GM21528 (cell line): Measurements from ENCODE around the gene SCP2D1.

Experiments
- ATAC-seq: cut with Tn5 transposase; IDR thresholded peaks from one replicate; pipeline ENCODE4 v1.9.1; 2021; ENCODE audit warnings: mild to moderate bottlenecking, moderate library complexity; ENCODE audit not compliant: unreplicated experiment, low FRiP score

The SCP2D1 gene

DNA sequence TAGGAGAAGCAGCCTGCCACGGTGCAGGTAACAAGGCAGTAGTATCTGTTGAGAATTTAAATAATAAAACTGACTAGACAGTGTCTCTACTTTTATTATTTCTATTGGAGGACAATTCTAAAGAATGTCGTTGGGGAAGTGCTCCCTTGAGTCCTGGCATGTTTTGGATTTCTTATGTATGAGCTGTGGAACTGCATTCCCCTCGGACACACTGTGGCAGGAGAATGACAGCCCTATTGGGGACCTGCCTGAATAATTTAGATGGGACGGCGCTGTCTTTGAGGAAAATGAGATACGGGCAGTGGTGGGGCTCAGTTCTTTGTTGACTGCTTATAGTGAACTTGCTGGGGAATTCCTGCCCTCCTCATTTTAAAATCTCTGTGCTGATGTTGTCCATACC is 2.4 kb upstream of the SCP2D1 start:
- no peak for ATAC-seq

GRCh38 chr20:18811904-18812303 is 1.7 kb upstream of the SCP2D1 start:
- ATAC-seq, result no peak

- ATAC-seq, result no peak
These were observed 1.8 kb downstream of the SCP2D1 start for GRCh38 chr20:18815194-18815942.

- ATAC-seq, result no peak
These were observed 9.2 kb downstream of the SCP2D1 start for GRCh38 chr20:18822832-18823231.

GRCh38 chr20:18831830-18832499 is 18.4 kb downstream of the SCP2D1 start:
- ATAC-seq, result no peak

DNA sequence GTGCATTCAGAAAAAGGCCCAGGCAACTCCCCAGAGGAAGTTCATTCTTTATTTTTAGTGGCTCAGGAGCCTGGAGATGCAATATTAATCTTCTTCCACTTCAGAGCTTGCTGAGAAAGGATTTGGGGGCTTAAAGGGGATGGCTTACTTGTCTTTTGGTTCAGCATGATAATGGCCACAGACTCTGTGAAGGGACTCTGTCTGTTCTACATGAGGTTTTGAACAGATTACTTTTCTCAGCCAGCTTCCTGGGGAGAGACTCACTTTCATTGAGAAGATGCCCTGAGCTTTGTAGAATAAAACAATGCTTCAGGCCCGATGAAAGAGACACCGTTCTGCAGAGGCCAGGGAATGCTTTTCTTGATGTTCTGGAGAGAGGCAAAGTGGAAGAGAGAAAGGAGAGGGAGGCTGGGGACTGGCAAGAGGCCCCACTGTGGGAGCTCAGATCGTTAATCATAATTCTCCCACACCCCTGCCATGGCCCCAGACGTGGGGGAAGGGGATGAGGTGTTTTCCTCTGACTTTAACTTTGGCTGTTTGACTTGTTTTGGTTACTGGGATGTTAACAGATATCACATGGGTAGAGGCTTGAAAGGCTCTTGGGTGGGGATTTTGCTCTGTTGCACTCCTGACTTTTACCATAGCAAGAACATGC is 19.1 kb downstream of the SCP2D1 start:
- ATAC-seq, result no peak

DNA sequence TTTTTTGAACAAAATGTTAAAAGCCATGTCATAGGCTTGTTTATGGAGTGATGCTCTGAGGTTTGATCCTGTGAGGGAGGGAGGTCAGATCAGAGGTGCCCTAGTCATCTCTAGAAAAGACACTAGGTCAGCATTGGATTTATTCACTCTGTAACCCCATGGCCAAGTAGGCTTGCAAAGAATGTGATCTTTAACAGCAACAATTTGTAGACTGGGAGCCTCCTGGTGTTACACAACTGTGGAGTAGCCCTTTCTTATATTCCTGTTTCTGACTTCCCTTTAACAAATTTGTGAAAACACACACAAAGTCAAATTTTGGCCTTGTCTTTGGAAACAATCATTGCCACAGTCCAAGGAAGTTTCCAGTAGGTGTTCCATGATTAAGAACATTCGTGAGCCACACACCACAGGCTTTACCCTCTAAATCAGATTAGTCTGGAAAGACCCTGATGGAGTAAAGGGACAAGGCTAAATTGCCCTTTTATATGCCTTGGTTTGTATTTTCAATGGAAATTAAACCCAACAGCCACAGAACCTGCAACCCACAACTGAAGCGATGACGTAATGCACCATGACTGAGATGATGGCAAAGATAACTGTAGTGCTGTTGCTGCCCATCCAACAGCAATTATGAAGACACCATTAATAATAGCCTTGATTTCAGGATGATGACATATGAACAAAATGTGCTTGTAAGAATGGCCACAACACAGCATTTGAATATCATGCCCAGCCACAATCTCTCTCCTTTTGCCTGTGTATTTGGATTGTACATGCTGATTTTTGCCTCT is 22.1 kb downstream of the SCP2D1 start:
- ATAC-seq, result no peak

DNA sequence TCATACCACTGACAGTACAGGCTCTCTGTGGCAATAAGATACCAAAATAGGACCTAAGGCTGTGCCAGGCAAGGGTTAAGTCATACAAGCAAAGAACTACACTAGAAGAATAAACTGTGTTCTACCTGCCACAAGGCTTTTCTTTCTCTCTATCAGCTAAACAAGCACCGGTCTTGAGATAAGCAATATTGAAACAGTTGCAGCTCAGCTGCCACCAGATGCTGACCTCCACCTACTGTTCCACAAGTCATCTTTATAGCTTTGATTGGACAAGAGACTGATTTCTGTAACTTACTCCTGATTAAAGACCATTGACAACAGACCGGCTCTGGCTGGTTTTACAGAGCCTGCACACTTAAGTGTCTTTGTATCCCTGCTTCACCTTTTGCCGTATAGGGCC is 24.1 kb downstream of the SCP2D1 start:
- no peak for ATAC-seq

DNA sequence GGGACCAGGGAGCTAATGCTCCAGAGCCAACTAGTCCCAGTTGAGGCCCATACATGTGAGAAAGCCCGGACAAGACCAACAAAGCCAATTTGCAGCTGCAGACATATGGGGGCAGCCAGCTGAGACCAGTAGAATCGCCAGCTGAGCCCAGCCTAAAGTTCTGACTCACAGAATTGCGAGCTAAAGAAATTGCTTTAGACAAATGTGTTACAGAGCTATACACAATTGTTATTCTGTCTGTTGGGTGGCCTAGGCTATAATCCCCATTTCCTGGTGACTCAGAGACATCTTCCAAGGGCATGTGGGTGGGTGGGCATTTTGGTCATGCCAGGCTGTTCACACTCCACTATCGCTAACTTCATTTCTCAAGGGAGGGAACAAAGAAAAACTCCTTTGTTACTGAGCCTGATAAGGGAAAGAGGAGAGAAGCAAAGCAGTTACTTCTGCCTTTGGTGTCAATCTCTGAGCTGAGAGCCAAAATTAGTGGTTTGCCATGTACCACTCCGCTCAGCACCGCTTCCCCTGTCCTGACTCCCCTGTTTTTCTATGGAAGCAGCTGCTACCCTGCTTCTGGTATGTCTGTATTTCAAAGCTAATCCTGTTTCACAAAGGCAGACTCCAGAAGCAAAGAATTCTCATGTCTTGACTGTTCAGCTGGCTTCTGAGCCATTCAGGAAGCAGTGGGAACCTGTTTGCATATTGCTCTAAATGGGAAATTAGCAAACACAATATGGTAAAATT is 26.1 kb downstream of the SCP2D1 start:
- ATAC-seq, result no peak

DNA sequence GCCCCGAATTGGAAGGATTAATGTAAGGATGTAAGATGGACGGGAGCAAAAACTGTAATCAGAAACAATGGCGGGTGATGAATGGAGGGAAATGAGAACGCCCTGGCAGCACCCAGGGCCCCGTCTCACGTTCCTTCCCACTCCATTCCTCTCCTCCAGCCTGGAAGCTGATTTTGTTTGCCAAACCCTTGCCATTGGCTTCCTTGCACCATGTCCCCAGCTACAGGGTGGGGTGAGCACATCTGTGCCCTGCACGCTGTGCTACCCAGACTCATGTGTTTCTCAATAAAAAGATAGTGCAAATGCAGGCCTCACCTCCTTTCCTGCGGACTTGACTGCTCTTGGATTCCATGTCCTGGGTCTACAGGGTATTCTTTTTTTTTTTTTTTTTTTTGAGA is 26.7 kb downstream of the SCP2D1 start:
- ATAC-seq, result no peak

DNA sequence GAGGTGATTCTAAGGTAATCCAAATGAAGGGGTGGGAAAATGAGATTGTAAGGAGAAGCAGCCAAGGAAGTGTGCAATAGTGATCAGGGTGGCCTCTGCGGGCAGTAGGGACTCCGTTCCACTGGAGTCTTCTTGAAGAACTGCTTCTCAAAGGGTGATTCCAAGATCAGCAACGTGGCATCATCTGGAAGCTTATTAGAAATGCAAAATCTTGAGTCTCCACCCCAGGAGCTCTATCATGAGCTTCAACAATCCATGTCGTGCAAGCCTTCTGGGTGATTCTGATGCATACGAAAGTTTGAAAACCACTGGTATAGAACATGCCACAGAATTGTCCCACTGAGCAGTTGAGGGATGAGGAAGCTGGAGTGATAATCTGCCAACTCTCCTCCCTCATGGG is 31.4 kb downstream of the SCP2D1 start:
- ATAC-seq, result no peak

- ATAC-seq, result no peak
These were observed 33.7 kb downstream of the SCP2D1 start for GRCh38 chr20:18847226-18847755.

DNA sequence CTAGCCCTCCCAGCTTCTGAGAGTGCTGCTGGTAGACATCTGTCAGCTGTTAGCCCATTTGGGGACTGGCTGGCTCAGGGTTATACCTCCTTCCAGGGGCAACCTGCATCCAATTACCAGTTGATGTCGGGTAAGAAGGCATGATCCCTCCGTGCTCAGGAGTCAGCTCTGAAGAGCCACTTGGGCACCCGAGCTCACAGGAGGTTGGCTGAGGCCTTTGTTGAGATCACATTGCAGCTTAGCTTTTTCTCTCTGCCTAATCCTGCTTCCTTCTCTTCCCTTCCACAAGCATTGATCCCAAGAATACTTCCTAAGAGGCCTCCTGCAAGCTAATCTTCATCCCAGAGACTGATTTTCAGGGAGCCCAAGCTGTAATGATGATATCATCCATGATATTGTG is 35.5 kb downstream of the SCP2D1 start:
- no peak for ATAC-seq

DNA sequence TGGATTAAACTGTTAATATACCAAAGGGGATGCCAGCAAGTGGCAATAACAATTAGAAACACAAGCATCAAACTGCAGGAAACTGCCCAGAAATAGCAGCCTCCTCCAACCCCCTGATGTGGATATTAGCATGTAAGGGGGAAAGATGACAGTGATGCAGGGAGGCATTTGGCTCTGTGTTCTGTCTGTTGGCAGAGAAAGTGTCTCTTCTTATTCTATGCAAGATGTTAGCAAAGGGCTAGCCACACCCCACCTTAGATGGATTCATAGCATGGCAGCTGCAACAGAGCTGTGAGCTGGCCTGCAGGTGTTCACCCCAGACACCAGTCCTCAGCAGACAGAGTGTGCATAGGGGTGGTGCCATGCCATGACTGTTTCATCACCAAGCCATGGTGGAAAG is 38.0 kb downstream of the SCP2D1 start:
- no peak for ATAC-seq

GRCh38 chr20:18852318-18852717 is 38.7 kb downstream of the SCP2D1 start:
- no peak for ATAC-seq

GRCh38 chr20:18853216-18853615 is 39.6 kb downstream of the SCP2D1 start:
- ATAC-seq, result no peak

DNA sequence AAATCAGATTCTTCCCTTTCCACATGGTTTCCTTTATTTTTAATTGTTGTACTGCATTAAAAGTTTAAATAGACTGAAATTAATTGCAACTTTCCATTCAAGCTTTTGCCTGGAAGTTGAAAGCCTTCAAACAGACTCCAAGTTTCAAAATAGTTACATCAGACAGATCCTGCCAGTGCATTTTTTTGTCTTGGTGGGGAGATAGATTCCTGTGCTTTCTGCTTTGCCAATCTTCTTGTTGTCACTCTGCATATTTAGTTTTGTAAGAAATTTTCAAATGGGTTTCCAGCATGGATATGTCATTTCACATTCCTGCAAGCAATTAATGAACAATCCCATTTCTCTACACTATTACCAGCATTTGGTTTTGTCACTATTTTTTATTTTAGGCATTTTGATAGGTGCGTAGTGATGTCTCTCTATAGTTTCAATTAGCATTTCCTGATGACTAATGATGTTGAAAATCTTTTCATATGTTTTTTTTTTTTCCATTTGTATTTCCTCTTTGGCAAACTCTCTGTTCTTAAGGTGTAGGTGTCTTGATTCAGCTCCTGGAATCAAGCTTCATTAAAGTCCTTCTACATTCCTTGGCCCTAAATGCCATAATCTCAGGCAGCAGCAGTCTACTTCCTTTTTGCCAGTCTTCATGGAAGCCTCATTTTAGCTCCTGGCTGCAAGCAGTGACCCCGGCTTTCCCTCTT is 40.5 kb downstream of the SCP2D1 start:
- no peak for ATAC-seq

DNA sequence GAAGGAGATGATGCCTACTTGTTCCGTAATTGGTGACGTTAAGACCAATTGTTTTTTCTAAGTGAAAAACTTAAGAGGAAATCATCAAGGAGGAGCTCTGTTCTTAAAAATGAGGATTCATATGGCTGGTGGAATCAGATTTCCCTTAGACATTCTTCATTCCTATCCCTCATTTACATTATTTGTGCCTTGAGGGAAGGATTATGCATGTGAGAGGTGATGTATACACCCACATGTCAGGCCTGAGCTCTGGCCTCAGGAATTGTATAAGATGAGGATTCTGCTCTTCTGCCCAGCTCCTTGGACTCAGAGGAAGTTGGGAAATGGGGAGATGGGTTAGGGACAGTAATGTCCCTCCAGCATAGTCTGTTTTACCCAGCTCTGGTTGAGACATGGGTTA is 42.3 kb downstream of the SCP2D1 start:
- ATAC-seq, result no peak

DNA sequence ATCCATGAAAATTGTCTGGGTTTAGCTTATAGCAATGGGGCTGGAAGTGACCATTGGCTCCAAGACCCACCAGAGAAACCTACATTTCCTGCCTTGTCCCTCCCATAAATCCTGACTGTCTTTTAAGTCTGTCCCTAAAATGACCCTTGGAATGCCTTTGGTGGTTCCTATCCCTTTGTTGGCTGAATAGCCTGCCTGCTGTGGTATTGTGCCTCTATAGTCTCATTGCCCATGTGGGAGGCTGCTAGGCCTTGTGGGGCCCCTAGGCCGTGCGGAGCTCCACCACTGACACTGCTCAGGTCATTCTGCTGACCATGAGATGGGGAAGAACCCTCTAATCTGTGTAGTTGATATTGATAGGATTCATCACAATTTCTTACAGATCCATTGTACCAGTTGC is 43.3 kb downstream of the SCP2D1 start:
- ATAC-seq, result no peak
